Measurements from ENCODE around the gene RUFY3. TPM values are rescaled to one million over a fixed set of nuclear protein-coding genes. Genes with fewer than 3 reads are reported as not detected.
"Not testable (repeated sequence)": the region's sequence is repeated elsewhere in the genome, so short reads cannot be mapped to it uniquely, and the experiment has no call there.

Gene RUFY3
- total RNA-seq, 1 donor from 2014 or later, result 11.7 TPM

DNA sequence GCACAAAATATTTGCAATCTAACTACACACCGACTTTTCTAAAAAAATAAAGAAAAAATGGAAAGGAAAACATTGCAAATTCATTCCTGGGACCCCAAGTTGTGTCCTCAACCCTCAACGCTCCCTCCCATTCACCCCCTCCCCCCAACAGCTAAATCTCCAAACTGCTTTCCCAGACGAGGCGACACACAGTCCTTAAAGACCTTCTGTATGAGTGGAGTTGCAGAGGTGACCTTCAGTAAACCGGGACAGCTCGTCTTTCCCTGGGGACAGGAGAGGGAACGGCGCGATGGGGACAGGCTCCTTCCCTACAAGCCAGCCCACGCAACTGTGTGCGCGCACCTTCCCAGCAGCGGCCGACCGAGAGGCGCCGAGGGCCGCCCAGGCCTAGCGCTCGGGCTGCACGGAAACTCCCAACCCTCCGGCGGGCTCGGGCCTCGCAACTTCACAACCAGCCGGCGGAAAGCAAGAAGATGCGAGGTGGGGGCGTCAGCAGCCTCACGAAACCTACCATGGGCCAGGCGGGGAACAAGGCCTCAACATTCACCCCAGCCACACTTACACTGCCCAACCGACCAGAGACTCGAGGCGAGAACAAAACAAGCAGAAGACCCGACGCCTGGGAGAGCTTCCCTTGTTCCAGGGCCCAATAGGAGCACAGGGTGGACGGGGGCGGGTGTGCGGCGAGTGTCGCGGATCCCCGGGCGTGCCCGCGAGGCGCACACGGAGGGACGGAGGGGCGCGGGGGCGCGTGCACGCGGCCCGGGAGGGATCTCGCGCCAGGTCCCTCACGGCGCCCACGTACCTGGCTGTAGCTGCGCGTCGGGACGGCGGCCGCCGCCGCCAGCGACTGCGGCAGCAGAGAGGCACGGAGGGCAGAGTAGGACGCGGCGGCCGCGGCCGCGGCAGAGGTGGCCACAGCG, 117.2 kb downstream of the RUFY3 start:
- Histone ChIP-seq H3K4me3 (peak overlapping the region; percentile 76 to 88), H3K4me1 (peaks cover 5 to 13% of the 10 kb centered on the region in 2 donors), H3K36me3 (peaks cover 9 to 12% of the 10 kb centered on the region in 2 donors), H3K27me3 (no peaks in the 10 kb centered on the region), H3K27ac (peak overlapping the region; percentile 88 to 95), H3K9me3 (no peaks in the 10 kb centered on the region)
- intact Hi-C loops (cut with DNase I), result loop anchor here (1.0 to 5.0 kb wide), 7 partner anchors 63 to 348 kb away; partner anchors contain the start of genes DCK, MOB1B and UTP3
- peak in 1 of 2 donors; percentile 77 for DNase-seq (ENCODE audit: low spot score in 2 of 2)
- TF ChIP-seq CTCF (IDR thresholded peaks at IDR 0.05), result no peak

DNA sequence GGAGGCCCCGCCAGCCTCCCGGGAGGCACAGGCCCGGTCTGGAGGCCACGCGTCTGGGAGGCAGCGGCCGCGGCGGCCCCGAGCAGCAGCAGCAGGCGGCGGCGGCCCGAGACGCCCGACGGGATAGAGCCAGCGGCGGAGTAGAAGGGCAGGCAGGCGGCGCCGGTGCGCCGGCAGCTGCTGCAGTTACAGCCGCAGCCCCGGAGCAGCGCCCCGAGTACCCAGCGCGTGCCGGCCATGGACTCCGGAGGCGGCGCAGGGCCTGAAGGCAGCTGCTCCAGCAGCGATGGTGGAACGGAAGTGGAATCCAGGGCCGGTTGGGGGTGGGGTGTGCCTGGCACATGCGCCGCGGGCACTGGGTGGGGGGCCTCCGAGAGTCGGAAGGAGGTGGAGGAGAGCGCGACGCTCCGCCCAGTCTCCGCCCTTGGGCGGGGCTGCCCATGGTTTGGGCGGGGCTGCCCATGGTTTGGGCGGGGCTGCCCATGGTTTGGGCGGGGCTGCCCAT, 117.9 kb downstream of the RUFY3 start, which contains the start of gene GRSF1:
TSS of gene GRSF1 (minus strand) at position 302 of the 505 bp plus-strand sequence. CDS start at position 239, 63 bp downstream.
- Histone ChIP-seq H3K4me3 (peak within 1 kb of the TSS; percentile 76 to 88), H3K36me3 (peaks cover 3 to 8% of the 10 kb centered on the region in 2 donors), H3K4me1 (peaks cover 5 to 13% of the 10 kb centered on the region in 2 donors), H3K27ac (peak within 1 kb of the TSS; percentile 88 to 95), H3K27me3 (no peaks in the 10 kb centered on the region), H3K9me3 (no peaks in the 10 kb centered on the region)
- peak; percentile 71 to 95 for DNase-seq (ENCODE audit: low spot score in 2 of 2)
- intact Hi-C loops (cut with DNase I), result loop anchor here (1.0 to 5.0 kb wide), 7 partner anchors 63 to 348 kb away; partner anchors contain the start of genes DCK, MOB1B and UTP3
- TF ChIP-seq CTCF (IDR thresholded peaks at IDR 0.05), result no peak

DNA sequence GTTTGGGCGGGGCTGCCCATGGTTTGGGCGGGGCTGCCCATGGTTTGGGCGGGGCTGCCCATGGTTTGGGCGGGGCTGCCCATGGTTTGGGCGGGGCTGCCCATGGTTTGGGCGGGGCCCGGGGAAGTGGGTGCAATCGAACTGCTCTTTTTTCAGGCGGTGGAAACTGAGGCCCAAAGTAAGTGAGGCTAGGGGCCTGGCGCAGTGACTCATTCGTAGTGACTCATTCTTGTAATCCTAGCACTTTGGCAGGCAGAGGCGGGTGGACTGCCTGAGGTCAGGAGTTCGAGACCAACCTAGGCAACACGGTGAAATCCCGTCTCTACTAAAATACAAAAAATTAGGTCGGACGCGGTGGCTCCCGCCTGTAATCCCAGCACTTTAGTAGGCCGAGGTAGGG, 118.4 kb downstream of the RUFY3 start:
- H3K27me3 ChIP-seq; H3K9me3 ChIP-seq; intact Hi-C loops (cut with DNase I); H3K36me3 ChIP-seq: not testable (repeated sequence)
- DNase-seq (ENCODE audit: low spot score in 2 of 2), result peak in 1 of 2 donors; percentile 73
- H3K4me3 ChIP-seq, result peak overlapping the region; percentile 0 to 88
- peak overlapping the region; percentile 54 to 88 for H3K27ac ChIP-seq
- H3K4me1 ChIP-seq, result peaks cover 5 to 13% of the 10 kb centered on the region in 2 donors

GRCh38 chr4:70840631-70841030, 118.9 kb downstream of the RUFY3 start:
- H3K4me1 ChIP-seq, result peaks cover 5 to 12% of the 10 kb centered on the region in 2 donors
- H3K9me3 ChIP-seq; H3K4me3 ChIP-seq; H3K27me3 ChIP-seq; H3K36me3 ChIP-seq; DNase-seq (ENCODE audit: low spot score in 2 of 2); intact Hi-C loops (cut with DNase I): not testable (repeated sequence)
- H3K27ac ChIP-seq, result peak overlapping the region; percentile 54 to 88

GRCh38 chr4:70841211-70841610, 119.4 kb downstream of the RUFY3 start:
- Histone ChIP-seq H3K27me3 (no peaks in the 10 kb centered on the region), H3K4me3 (no peak overlapping the region), H3K36me3 (no peaks in the 10 kb centered on the region), H3K4me1 (peaks cover 5 to 7% of the 10 kb centered on the region in 2 donors), H3K27ac (peak overlapping the region; percentile 41 to 54), H3K9me3 (no peaks in the 10 kb centered on the region)
- no peak for TF ChIP-seq CTCF (IDR thresholded peaks at IDR 0.05)
- intact Hi-C loops (cut with DNase I), result no loop called here
- no peak for DNase-seq (ENCODE audit: low spot score in 2 of 2)

- Histone ChIP-seq H3K4me1 (peaks cover 5% of the 10 kb centered on the region in 2 donors), H3K4me3 (no peak overlapping the region), H3K27me3 (no peaks in the 10 kb centered on the region), H3K9me3 (no peaks in the 10 kb centered on the region), H3K27ac (peak overlapping the region in 1 of 2 donors; percentile 41), H3K36me3 (no peaks in the 10 kb centered on the region)
- no peak for DNase-seq (ENCODE audit: low spot score in 2 of 2)
- intact Hi-C loops (cut with DNase I), result no loop called here
- TF ChIP-seq CTCF (IDR thresholded peaks at IDR 0.05), result no peak
These were observed 120.2 kb downstream of the RUFY3 start for GRCh38 chr4:70841951-70842350.

Data from ascending aorta (tissue), 2 donors.